Bronchial epithelial cell (primary cell): ENCODE results near the gene CKAP4. TPM values are rescaled to one million over a fixed set of nuclear protein-coding genes. Genes with fewer than 3 reads are reported as not detected.
A peak's percentile ranks its signal among the peaks of the same experiment; 100 is the strongest.

Experiments used
- DNase-seq: peaks from one replicate; pipeline ENCODE4 v3.0.0-alpha.2; 2010; ENCODE audit warnings: low read depth
- FAIRE-seq: peaks from 2 replicates; lab custom pipeline; 2011; peaks lifted over from hg19 to GRCh38; lab: Jason Lieb, UNC
- H3K27me3 ChIP-seq: 2 replicates; pipeline ENCODE4 v1.5.1; 2011; ENCODE audit warnings: low read length; ENCODE audit not compliant: control insufficient read depth, insufficient read depth
- H3K36me3 ChIP-seq: 2 replicates; pipeline ENCODE4 v1.5.1; 2011; ENCODE audit warnings: low read length; ENCODE audit not compliant: control insufficient read depth, insufficient read depth
- H3K4me3 ChIP-seq: 2 replicates; pipeline ENCODE4 v1.5.1; 2011; ENCODE audit warnings: mild to moderate bottlenecking, low read depth, low read length, control low read depth
- total RNA-seq: library from RNA; depleted of rRNA; stranded (reverse); fragments of >200 nt; gene quantifications from 2 replicates; pipeline ENCODE4 v1.2.1, GENCODE V29; 2014
- TF ChIP-seq, protein P1 (sequence below): IDR thresholded peaks from 2 replicates; pipeline ENCODE4 v1.5.1; 2011; ENCODE audit warnings: mild to moderate bottlenecking, moderate library complexity, low read length, control low read depth, inconsistent platforms; ENCODE audit not compliant: insufficient read depth, severe bottlenecking

CKAP4 gene
- total RNA-seq, 1 donor from 2014 or later = 56.6 TPM

GRCh38 chr12:106227641-106228319, 20.0 kb downstream of the CKAP4 start:
- Histone ChIP-seq H3K4me3 (no peak overlapping the region), H3K27me3 (no peaks in the 10 kb centered on the region), H3K36me3 (no peaks in the 10 kb centered on the region)
- DNase-seq (peak; percentile 98), FAIRE-seq (no peak)
- TF ChIP-seq, protein P1, sequence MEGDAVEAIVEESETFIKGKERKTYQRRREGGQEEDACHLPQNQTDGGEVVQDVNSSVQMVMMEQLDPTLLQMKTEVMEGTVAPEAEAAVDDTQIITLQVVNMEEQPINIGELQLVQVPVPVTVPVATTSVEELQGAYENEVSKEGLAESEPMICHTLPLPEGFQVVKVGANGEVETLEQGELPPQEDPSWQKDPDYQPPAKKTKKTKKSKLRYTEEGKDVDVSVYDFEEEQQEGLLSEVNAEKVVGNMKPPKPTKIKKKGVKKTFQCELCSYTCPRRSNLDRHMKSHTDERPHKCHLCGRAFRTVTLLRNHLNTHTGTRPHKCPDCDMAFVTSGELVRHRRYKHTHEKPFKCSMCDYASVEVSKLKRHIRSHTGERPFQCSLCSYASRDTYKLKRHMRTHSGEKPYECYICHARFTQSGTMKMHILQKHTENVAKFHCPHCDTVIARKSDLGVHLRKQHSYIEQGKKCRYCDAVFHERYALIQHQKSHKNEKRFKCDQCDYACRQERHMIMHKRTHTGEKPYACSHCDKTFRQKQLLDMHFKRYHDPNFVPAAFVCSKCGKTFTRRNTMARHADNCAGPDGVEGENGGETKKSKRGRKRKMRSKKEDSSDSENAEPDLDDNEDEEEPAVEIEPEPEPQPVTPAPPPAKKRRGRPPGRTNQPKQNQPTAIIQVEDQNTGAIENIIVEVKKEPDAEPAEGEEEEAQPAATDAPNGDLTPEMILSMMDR = no peak

DNA sequence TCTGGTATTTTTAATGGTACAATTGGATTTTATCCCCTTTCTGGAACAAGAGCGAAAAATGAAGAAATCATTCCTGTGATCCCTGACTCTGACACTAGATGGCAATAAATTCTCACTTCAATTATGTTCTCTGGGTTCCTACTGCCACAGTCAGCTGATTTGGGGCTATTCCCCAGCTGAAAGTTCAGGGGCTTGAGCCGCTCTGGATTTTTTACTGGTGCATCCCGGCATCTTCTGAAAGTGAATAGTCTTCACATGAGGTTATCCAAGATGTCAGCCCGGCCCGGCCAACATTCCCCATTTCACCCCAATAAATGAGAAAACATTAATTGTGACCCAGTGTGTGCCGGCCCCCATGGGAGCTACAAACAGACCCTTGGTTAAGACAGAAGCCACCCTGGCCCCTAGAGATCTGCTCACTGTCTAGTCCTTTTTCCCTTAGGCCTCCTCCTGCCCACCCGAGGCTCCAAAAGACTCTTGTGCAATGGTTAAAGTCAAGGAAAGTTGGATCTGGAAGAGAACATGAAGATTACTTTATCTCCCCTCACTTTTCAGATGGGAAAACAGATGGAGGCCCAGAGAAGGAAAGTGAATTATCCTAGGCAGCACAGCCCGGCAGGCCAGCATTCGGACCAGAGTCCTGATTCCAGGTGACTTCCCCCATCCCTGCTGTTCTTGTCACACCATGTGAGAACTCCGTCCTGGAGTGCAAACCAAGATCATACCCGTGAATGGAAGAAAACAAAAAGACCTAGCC, 20.8 kb downstream of the CKAP4 start:
- Histone ChIP-seq H3K36me3 (no peaks in the 10 kb centered on the region), H3K4me3 (no peak overlapping the region), H3K27me3 (no peaks in the 10 kb centered on the region)
- FAIRE-seq = no peak
- TF ChIP-seq, protein P1 = peak; percentile 55
- peak; percentile 76 for DNase-seq

DNA sequence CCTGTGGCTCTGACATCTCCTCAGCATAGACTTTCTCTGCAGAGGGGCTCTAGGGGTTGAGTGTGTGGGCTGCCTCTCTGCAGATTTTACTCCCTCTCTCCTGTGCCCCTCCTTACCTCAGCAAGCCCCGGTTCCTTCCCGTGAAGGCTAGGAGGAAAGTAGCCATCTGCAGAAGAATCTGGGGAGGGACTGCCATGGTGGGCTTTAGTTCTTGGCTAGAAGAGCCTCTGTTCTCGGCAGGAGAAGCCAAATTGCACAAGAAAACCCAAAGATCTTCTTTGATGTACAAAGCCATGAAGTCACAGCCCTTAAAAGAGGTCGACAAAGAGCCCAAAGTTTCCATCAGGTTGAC, 23.5 kb downstream of the CKAP4 start:
- DNase-seq (no peak), FAIRE-seq (no peak)
- TF ChIP-seq, protein P1 = no peak
- Histone ChIP-seq H3K27me3 (no peaks in the 10 kb centered on the region), H3K4me3 (no peak overlapping the region), H3K36me3 (no peaks in the 10 kb centered on the region)

GRCh38 chr12:106223485-106224354, 24.1 kb downstream of the CKAP4 start:
- no peak overlapping the region for H3K4me3 ChIP-seq
- peak; percentile 47 for DNase-seq
- no peaks in the 10 kb centered on the region for H3K36me3 ChIP-seq
- H3K27me3 ChIP-seq = no peaks in the 10 kb centered on the region
- TF ChIP-seq, protein P1 = peak; percentile 97
- no peak for FAIRE-seq

GRCh38 chr12:106220536-106220935, 27.3 kb downstream of the CKAP4 start:
- no peak for FAIRE-seq
- Histone ChIP-seq H3K36me3 (no peaks in the 10 kb centered on the region), H3K27me3 (no peaks in the 10 kb centered on the region), H3K4me3 (no peak overlapping the region)
- TF ChIP-seq, protein P1 = no peak
- no peak for DNase-seq
